Adipocyte (in vitro differentiated cells): ENCODE data around the gene CD207.

Experiments used
- DNase-seq: peaks from one replicate; pipeline ENCODE4 v3.0.0-alpha.2; 2015; ENCODE audit warnings: low read depth
- H3K27me3 ChIP-seq: replicated peaks from 2 replicates; pipeline ENCODE4 v1.7.0; 2013; ENCODE audit warnings: mild to moderate bottlenecking, low read length, moderate library complexity; ENCODE audit not compliant: control insufficient read depth, insufficient read depth
- H3K36me3 ChIP-seq: 2 replicates; pipeline ENCODE4 v1.7.0; 2013; ENCODE audit warnings: low read length, mild to moderate bottlenecking, moderate library complexity; ENCODE audit not compliant: control insufficient read depth, insufficient read depth, severe bottlenecking
- H3K4me1 ChIP-seq: 2 replicates; pipeline ENCODE4 v1.7.0; 2013; ENCODE audit warnings: mild to moderate bottlenecking, low read length, moderate library complexity; ENCODE audit not compliant: control insufficient read depth, insufficient read depth
- H3K4me3 ChIP-seq: 2 replicates; pipeline ENCODE4 v1.7.0; 2013; ENCODE audit warnings: mild to moderate bottlenecking, low read length, moderate library complexity
- H3K9ac ChIP-seq: 2 replicates; pipeline ENCODE4 v1.7.0; 2013; ENCODE audit warnings: mild to moderate bottlenecking, low read length, moderate library complexity
- H3K9me3 ChIP-seq: 2 replicates; pipeline ENCODE4 v1.7.0; 2013; ENCODE audit warnings: mild to moderate bottlenecking, low read length, moderate library complexity; ENCODE audit not compliant: control insufficient read depth

Gene CD207

GRCh38 chr2:70851704-70852103 lies 16.1 kb upstream of the CD207 start:
- Histone ChIP-seq H3K4me3 (no peak overlapping the region), H3K4me1 (no peaks in the 10 kb centered on the region), H3K9ac (no peak overlapping the region), H3K27me3 (peaks cover 18% of the 10 kb centered on the region), H3K9me3 (no peaks in the 10 kb centered on the region), H3K36me3 (no peaks in the 10 kb centered on the region)
- no peak for DNase-seq

- no peak overlapping the region for H3K4me3 ChIP-seq
- no peaks in the 10 kb centered on the region for H3K4me1 ChIP-seq
- H3K9me3 ChIP-seq = no peaks in the 10 kb centered on the region
- no peak for DNase-seq
- no peak overlapping the region for H3K9ac ChIP-seq
- no peaks in the 10 kb centered on the region for H3K36me3 ChIP-seq
- peaks cover 11% of the 10 kb centered on the region for H3K27me3 ChIP-seq
Measured at GRCh38 chr2:70850925-70851324, 15.3 kb upstream of the CD207 start.

GRCh38 chr2:70842401-70842800 lies 6.8 kb upstream of the CD207 start:
- Histone ChIP-seq H3K9ac (no peak overlapping the region), H3K4me3 (no peak overlapping the region), H3K27me3 (peaks cover 13% of the 10 kb centered on the region), H3K36me3 (no peaks in the 10 kb centered on the region), H3K9me3 (peaks cover 3% of the 10 kb centered on the region), H3K4me1 (no peaks in the 10 kb centered on the region)
- no peak for DNase-seq

- Histone ChIP-seq H3K4me3 (no peak overlapping the region), H3K9ac (no peak overlapping the region), H3K4me1 (no peaks in the 10 kb centered on the region), H3K9me3 (peaks cover 7% of the 10 kb centered on the region), H3K36me3 (no peaks in the 10 kb centered on the region), H3K27me3 (peaks cover 47% of the 10 kb centered on the region)
- DNase-seq = no peak
Measured at GRCh38 chr2:70837980-70838925, 2.6 kb upstream of the CD207 start.

DNA sequence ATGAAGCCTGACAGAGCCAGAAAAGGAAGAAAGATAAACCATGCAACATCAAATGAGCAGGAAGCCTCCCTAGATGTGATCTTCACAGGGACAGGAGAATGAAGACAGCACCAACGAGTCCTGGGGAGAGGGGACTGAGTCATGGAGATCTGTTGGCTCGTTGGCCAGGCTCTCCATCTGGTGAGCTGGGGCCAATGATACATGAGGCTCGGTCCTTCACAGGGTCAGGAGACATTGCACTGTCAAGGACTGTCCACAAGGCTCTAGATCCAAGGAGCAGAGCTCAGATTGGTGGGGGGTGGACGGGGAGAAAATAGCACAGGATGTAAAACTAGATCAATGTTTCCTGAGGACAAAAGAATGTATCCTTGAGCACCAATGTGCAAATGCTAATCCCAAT lies 735 bp downstream of the CD207 start:
- Histone ChIP-seq H3K9me3 (peaks cover 4% of the 10 kb centered on the region), H3K9ac (no peak overlapping the region), H3K4me3 (no peak overlapping the region), H3K36me3 (no peaks in the 10 kb centered on the region), H3K27me3 (peaks cover 64% of the 10 kb centered on the region), H3K4me1 (peaks cover 3% of the 10 kb centered on the region)
- DNase-seq = no peak

GRCh38 chr2:70834106-70834505 lies 1.5 kb downstream of the CD207 start:
- Histone ChIP-seq H3K27me3 (peaks cover 71% of the 10 kb centered on the region), H3K9me3 (peaks cover 4% of the 10 kb centered on the region), H3K4me3 (no peak overlapping the region), H3K4me1 (peaks cover 3% of the 10 kb centered on the region), H3K36me3 (no peaks in the 10 kb centered on the region), H3K9ac (no peak overlapping the region)
- DNase-seq = no peak

DNA sequence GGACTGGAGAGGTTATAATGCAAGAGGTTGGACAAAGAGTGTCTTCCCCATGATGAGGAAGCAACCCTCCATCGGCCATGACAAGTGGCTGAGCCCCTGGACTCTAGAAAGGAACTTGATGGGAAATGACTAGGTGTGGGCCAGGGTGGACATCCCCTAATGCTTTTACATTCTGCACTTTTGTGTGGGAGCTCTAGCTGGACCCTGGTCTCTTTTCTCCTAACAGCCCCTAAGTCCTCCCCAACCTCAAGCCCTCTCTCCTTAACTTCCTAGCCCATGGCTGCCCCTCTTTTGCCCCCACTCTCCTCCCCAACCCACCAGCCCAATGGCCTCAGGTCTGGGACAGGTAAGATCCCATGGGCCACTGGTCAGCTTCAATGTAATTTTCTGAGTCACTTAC lies 2.4 kb downstream of the CD207 start:
- Histone ChIP-seq H3K27me3 (peaks cover 68% of the 10 kb centered on the region), H3K4me1 (peaks cover 3% of the 10 kb centered on the region), H3K9ac (no peak overlapping the region), H3K4me3 (no peak overlapping the region), H3K9me3 (peaks cover 4% of the 10 kb centered on the region), H3K36me3 (no peaks in the 10 kb centered on the region)
- DNase-seq = no peak

DNA sequence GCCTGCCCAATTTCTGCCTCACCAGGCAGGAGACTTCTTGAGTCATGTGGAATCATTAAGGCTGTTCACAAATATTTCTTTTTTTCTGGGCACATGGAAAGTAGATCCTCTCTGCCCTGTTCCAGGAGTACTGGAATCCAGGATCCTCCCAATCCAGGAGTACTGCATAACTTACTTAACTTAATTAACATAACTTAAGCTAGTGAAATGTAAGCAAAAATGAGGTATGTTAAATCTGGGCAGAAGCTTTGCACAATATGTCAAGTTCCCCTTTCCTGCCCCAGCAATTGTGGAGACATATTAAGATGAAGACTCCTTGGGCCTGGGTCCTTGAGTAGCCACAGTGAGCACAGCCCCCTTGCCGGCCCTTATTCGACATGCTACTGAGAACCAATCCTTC lies 3.2 kb downstream of the CD207 start:
- Histone ChIP-seq H3K36me3 (no peaks in the 10 kb centered on the region), H3K9me3 (peaks cover 4% of the 10 kb centered on the region), H3K27me3 (peaks cover 71% of the 10 kb centered on the region), H3K9ac (no peak overlapping the region), H3K4me1 (peaks cover 3% of the 10 kb centered on the region), H3K4me3 (no peak overlapping the region)
- DNase-seq = no peak

DNA sequence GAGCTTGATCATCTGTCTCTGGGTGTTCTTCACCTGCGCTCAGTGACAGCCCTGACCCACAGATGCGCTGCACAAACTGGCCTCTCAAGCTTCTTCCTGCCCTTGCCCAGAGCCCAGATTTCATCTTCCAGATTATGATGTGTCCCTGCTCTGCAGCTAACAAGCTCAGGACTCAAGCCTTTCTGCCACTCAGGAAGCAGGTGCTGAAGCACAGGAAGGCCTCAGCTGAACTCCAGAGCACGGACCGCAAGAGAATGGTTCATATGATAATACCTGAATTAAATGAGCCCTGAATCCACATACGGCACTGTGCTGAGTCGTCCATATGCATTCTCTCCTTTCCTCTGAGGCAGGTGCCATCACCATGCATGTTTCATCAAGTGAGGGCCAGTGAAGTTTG lies 3.8 kb downstream of the CD207 start:
- H3K9ac ChIP-seq = no peak overlapping the region
- peaks cover 4% of the 10 kb centered on the region for H3K9me3 ChIP-seq
- H3K27me3 ChIP-seq = peaks cover 70% of the 10 kb centered on the region
- no peaks in the 10 kb centered on the region for H3K36me3 ChIP-seq
- no peak overlapping the region for H3K4me3 ChIP-seq
- peaks cover 3% of the 10 kb centered on the region for H3K4me1 ChIP-seq
- no peak for DNase-seq

- DNase-seq = no peak
- no peak overlapping the region for H3K9ac ChIP-seq
- peaks cover 61% of the 10 kb centered on the region for H3K27me3 ChIP-seq
- no peak overlapping the region for H3K4me3 ChIP-seq
- peaks cover 3% of the 10 kb centered on the region for H3K4me1 ChIP-seq
- H3K9me3 ChIP-seq = peaks cover 4% of the 10 kb centered on the region
- no peaks in the 10 kb centered on the region for H3K36me3 ChIP-seq
Measured at GRCh38 chr2:70830366-70830765, 5.2 kb downstream of the CD207 start.

GRCh38 chr2:70829916-70830315 lies 5.7 kb downstream of the CD207 start:
- H3K9me3 ChIP-seq = peaks cover 4% of the 10 kb centered on the region
- no peak overlapping the region for H3K4me3 ChIP-seq
- no peak overlapping the region for H3K9ac ChIP-seq
- H3K36me3 ChIP-seq = no peaks in the 10 kb centered on the region
- DNase-seq = no peak
- H3K27me3 ChIP-seq = peaks cover 56% of the 10 kb centered on the region
- peaks cover 3% of the 10 kb centered on the region for H3K4me1 ChIP-seq
